DMS79 (cell line): Measurements from ENCODE around the gene PACRG.
"Not testable (repeated sequence)": the region's sequence is repeated elsewhere in the genome, so short reads cannot be mapped to it uniquely, and the experiment has no call there.

ENCODE experiments used
- DNase-seq: peaks from one replicate; lab custom pipeline; 2025; lab: John Stamatoyannopoulos, UW

The PACRG gene

GRCh38 chr6:162942866-162943265, 215.1 kb downstream of the PACRG start:
- DNase-seq: no peak

GRCh38 chr6:162943369-162943768, 215.6 kb downstream of the PACRG start:
- DNase-seq: no peak

- no peak for DNase-seq
Observed at GRCh38 chr6:162951164-162951743, 223.5 kb downstream of the PACRG start.

GRCh38 chr6:162952423-162952822, 224.6 kb downstream of the PACRG start:
- no peak for DNase-seq

GRCh38 chr6:162957062-162957461, 229.3 kb downstream of the PACRG start:
- no peak for DNase-seq

- DNase-seq: no peak
Observed at GRCh38 chr6:162960679-162961457, 233.1 kb downstream of the PACRG start.

GRCh38 chr6:162962093-162962492, 234.3 kb downstream of the PACRG start:
- no peak for DNase-seq

- DNase-seq: no peak
Observed at GRCh38 chr6:162963861-162964260, 236.1 kb downstream of the PACRG start.

GRCh38 chr6:162964488-162965140, 236.8 kb downstream of the PACRG start:
- DNase-seq: no peak

GRCh38 chr6:162965366-162965765, 237.6 kb downstream of the PACRG start:
- no peak for DNase-seq

GRCh38 chr6:162970246-162970645, 242.5 kb downstream of the PACRG start:
- no peak for DNase-seq

- DNase-seq: no peak
Observed at GRCh38 chr6:162971356-162971755, 243.6 kb downstream of the PACRG start.

GRCh38 chr6:162973151-162973872, 245.5 kb downstream of the PACRG start:
- DNase-seq: no peak

GRCh38 chr6:162973980-162974379, 246.2 kb downstream of the PACRG start:
- DNase-seq: no peak

GRCh38 chr6:162974685-162975084, 246.9 kb downstream of the PACRG start:
- no peak for DNase-seq

GRCh38 chr6:162976141-162976540, 248.4 kb downstream of the PACRG start:
- no peak for DNase-seq

- not testable (repeated sequence) for DNase-seq
Observed at GRCh38 chr6:162983234-162983633, 255.5 kb downstream of the PACRG start.

GRCh38 chr6:162998777-162999176, 271.0 kb downstream of the PACRG start:
- no peak for DNase-seq

- no peak for DNase-seq
Observed at GRCh38 chr6:162999575-163000285, 272.0 kb downstream of the PACRG start.

- DNase-seq: no peak
Observed at GRCh38 chr6:163001330-163001729, 273.6 kb downstream of the PACRG start.

- no peak for DNase-seq
Observed at GRCh38 chr6:163008186-163008585, 280.4 kb downstream of the PACRG start.

- no peak for DNase-seq
Observed at GRCh38 chr6:163008626-163009025, 280.9 kb downstream of the PACRG start.
